ENCODE measurements around the gene TNF.
"Not testable (repeated sequence)": the region's sequence is repeated elsewhere in the genome, so short reads cannot be mapped to it uniquely, and the experiment has no call there.

The TNF gene

GRCh38 chr6:31586008-31586407 is 10.6 kb downstream of the TNF start, which contains the start of gene LST1:
TSS of gene LST1 (plus strand) at chr6:31586277. CDS start at chr6:31587300, 1,023 bp downstream.
- no peak for ATAC-seq (ENCODE audit: low read depth)
- Histone ChIP-seq H3K4me3 (ENCODE audit: severe bottlenecking) (no peak within 1 kb of the TSS), H3K27me3 (ENCODE audit: insufficient read depth, poor library complexity, severe bottlenecking) (no peaks in the 10 kb centered on the region), H3K36me3 (ENCODE audit: low read depth) (no peaks in the 10 kb centered on the region), H3K27ac (ENCODE audit: poor library complexity, severe bottlenecking) (no peak within 1 kb of the TSS), H3K9me3 (ENCODE audit: severe bottlenecking) (no peaks in the 10 kb centered on the region), H3K4me1 (ENCODE audit: insufficient read depth, poor library complexity, severe bottlenecking) (no peaks in the 10 kb centered on the region)
- no peak for DNase-seq (ENCODE audit: low spot score)
- no peak for TF ChIP-seq CTCF (IDR thresholded peaks at IDR 0.05; ENCODE audit: poor library complexity, severe bottlenecking)

- Histone ChIP-seq H3K27me3 (ENCODE audit: insufficient read depth, poor library complexity, severe bottlenecking) (no peaks in the 10 kb centered on the region), H3K4me1 (ENCODE audit: insufficient read depth, poor library complexity, severe bottlenecking) (no peaks in the 10 kb centered on the region), H3K9me3 (ENCODE audit: severe bottlenecking) (no peaks in the 10 kb centered on the region), H3K27ac (ENCODE audit: poor library complexity, severe bottlenecking) (no peak overlapping the region), H3K4me3 (ENCODE audit: severe bottlenecking) (no peak overlapping the region), H3K36me3 (ENCODE audit: low read depth) (no peaks in the 10 kb centered on the region)
- DNase-seq (ENCODE audit: low spot score): no peak
- no peak for TF ChIP-seq CTCF (IDR thresholded peaks at IDR 0.05; ENCODE audit: poor library complexity, severe bottlenecking)
- no peak for ATAC-seq (ENCODE audit: low read depth)
Observed at GRCh38 chr6:31586599-31587281, 11.4 kb downstream of the TNF start.

GRCh38 chr6:31587791-31588777 is 12.7 kb downstream of the TNF start:
- Histone ChIP-seq H3K9me3 (ENCODE audit: severe bottlenecking) (no peaks in the 10 kb centered on the region), H3K27ac (ENCODE audit: poor library complexity, severe bottlenecking) (no peak overlapping the region), H3K36me3 (ENCODE audit: low read depth) (no peaks in the 10 kb centered on the region), H3K4me3 (ENCODE audit: severe bottlenecking) (no peak overlapping the region), H3K4me1 (ENCODE audit: insufficient read depth, poor library complexity, severe bottlenecking) (no peaks in the 10 kb centered on the region), H3K27me3 (ENCODE audit: insufficient read depth, poor library complexity, severe bottlenecking) (no peaks in the 10 kb centered on the region)
- TF ChIP-seq CTCF (IDR thresholded peaks at IDR 0.05; ENCODE audit: poor library complexity, severe bottlenecking): no peak
- no peak for DNase-seq (ENCODE audit: low spot score)
- no peak for ATAC-seq (ENCODE audit: low read depth)

- TF ChIP-seq CTCF (IDR thresholded peaks at IDR 0.05; ENCODE audit: poor library complexity, severe bottlenecking): no peak
- no peak overlapping the region for H3K27ac ChIP-seq (ENCODE audit: poor library complexity, severe bottlenecking)
- DNase-seq (ENCODE audit: low spot score) (no peak), ATAC-seq (ENCODE audit: low read depth) (0 out of 3 replicates have a peak, but pooled peaks have one; percentile 9)
- no peaks in the 10 kb centered on the region for H3K4me1 ChIP-seq (ENCODE audit: insufficient read depth, poor library complexity, severe bottlenecking)
- no peaks in the 10 kb centered on the region for H3K9me3 ChIP-seq (ENCODE audit: severe bottlenecking)
- no peak overlapping the region for H3K4me3 ChIP-seq (ENCODE audit: severe bottlenecking)
- H3K27me3 ChIP-seq (ENCODE audit: insufficient read depth, poor library complexity, severe bottlenecking): no peaks in the 10 kb centered on the region
- no peaks in the 10 kb centered on the region for H3K36me3 ChIP-seq (ENCODE audit: low read depth)
Observed at GRCh38 chr6:31588871-31589650, 13.7 kb downstream of the TNF start.

GRCh38 chr6:31590691-31591090 is 15.3 kb downstream of the TNF start:
- DNase-seq (ENCODE audit: low spot score); H3K27me3 ChIP-seq (ENCODE audit: insufficient read depth, poor library complexity, severe bottlenecking); H3K9me3 ChIP-seq (ENCODE audit: severe bottlenecking); H3K36me3 ChIP-seq (ENCODE audit: low read depth); H3K4me3 ChIP-seq (ENCODE audit: severe bottlenecking); ATAC-seq (ENCODE audit: low read depth); H3K4me1 ChIP-seq (ENCODE audit: insufficient read depth, poor library complexity, severe bottlenecking); H3K27ac ChIP-seq (ENCODE audit: poor library complexity, severe bottlenecking): not testable (repeated sequence)
